Fibroblast of skin of abdomen (primary cell): Measurements from ENCODE around the gene TMEM150B.

Source experiments
- DNase-seq: peaks from one replicate; pipeline ENCODE4 v3.0.0-alpha.2; 2013

TMEM150B gene

DNA sequence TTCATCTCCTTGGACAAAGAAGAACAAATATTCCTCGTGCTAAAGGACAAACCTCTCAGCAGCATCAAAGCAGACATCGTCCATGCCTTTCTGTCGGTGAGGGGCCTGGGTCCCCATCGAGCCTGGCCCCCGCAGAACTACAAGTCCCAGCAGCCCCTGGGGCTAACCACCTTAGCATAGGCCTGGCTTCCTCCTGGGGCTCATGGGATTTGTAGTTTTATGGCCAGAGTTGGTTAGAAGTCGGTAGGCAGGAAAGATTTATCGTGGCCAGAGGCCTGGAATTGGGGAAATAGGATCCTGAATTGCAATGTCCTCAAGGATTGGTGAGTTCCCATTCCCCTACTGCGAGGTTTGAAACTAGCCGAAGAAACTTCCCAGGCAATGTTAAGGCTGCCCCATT lies 19.6 kb downstream of the TMEM150B start:
- DNase-seq: no peak

- no peak for DNase-seq
Measured at GRCh38 chr19:55304980-55305379, 20.2 kb downstream of the TMEM150B start.

- DNase-seq: peak; percentile 30
Measured at GRCh38 chr19:55304279-55304978, 20.7 kb downstream of the TMEM150B start.

DNA sequence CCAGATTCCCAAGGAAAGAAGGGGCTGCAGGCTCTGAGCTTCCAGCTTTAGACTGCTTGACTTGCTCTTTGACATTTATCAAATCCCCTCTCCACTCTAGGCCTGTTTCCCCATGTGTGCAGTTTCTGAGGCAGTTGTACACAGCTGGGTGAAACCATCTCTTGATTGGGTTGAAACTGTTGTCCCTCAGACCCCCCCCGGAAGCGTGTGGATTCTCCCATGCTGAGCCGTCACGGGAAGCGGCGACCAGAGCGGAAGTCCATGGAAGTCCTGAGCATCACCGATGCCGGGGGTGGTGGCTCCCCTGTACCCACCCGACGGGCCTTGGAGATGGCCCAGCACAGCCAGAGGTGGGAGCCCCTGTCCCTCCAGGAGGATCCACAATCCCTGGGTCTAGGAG lies 21.7 kb downstream of the TMEM150B start:
- no peak for DNase-seq

GRCh38 chr19:55302318-55302703 lies 22.8 kb downstream of the TMEM150B start:
- DNase-seq: no peak

DNA sequence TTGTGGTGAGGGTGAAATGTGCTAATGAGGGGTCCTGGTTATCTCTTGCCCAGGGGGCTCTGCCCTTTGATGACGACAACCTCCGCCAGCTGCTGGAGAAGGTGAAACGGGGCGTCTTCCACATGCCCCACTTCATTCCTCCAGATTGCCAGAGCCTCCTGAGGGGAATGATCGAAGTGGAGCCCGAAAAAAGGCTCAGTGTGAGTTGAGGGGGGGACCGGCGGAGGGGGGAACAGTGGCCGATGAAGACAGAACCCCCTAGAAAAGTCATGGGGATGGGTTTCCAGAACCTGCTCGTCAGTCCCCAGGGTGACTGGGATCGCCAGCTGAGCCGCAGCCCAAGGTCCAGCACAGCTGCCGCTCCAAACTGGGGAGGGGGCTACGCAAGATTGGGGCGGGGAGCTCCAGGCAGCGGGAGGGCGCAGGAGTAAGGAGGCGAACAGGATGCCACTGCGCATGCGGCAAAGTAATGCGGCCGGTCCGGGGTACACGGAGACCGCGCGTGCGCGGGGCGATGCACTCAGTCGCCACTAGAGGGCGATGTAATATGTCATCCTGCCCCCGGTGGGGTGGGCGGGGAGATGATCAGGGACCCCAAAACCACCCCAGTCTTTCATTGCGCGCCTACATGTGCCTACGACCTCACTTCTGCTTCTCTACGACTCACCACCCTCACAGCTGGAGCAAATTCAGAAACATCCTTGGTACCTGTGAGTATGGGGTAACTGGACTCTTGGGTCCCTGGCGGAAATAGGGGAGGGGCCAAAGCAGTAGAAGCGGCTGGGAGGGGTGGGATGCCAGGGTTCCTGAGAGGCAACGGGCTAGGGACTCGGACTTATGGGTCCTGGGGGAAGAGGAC lies 23.5 kb downstream of the TMEM150B start:
- peak; percentile 71 for DNase-seq

DNA sequence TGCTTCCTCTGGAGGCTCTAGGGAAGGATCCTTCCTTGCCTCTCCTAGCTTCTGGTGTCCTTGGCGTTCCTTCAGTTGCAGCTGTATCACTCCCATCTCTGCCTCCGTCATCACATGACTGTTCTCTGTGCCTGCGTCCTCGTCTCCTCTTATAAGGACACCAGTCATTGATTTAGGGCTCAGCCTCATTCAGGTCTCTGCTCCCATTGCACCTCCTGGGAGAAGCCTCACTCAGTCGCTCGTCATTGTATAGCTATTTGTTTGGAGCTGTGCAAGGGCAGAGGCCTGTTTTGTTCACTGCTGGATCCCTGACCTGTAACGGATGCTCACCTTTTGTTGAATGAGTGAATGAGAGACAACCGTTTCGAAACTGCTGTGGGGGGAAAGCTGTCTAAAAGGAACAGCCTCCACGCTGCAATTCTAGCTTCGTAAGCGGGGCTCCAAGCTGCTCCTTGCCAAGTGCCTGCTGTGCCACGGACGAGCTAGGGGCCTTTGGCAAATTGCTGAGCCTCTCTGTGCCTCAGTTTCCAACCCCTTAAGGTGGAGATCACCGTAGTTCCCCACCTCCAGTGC lies 24.2 kb downstream of the TMEM150B start:
- no peak for DNase-seq

GRCh38 chr19:55299991-55300390 lies 25.1 kb downstream of the TMEM150B start:
- DNase-seq: no peak

- no peak for DNase-seq
Measured at GRCh38 chr19:55297267-55297666, 27.9 kb downstream of the TMEM150B start.

- DNase-seq: no peak
Measured at GRCh38 chr19:55289117-55289796, 35.9 kb downstream of the TMEM150B start.

GRCh38 chr19:55287361-55288079 lies 37.6 kb downstream of the TMEM150B start:
- DNase-seq: no peak

DNA sequence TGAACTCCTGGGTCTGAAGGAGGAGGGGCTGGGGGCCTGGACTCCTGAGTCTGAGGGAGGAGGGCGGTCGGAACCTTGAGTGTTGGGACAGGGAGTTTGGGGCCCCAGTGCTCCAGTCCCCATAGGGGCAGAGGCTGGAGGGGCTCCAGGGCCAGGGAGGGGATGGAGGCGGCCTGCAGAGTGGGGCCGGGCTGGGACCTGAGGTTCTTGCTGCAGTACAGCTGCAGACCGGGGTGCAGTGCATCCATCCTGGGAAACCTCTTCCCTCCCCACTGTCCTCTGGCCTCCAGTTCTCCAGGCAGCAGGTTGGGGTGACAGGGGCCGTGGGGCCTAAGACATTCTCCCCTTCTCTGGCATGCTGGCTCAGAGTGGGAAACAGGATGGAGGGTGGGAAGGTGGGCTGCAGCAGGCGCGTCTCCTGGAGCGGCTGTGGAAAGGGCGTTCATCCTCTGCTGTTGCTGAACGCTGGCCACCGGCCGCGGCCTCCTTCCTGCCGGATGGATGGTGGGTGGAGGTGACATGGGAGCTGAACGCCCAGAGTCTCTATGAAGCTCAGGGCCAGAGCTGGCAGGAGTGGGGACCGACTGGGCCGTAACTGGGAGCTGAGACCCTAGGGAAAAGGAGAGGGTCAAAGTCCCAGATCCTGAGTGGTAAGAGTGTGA lies 39.8 kb downstream of the TMEM150B start:
- no peak for DNase-seq

DNA sequence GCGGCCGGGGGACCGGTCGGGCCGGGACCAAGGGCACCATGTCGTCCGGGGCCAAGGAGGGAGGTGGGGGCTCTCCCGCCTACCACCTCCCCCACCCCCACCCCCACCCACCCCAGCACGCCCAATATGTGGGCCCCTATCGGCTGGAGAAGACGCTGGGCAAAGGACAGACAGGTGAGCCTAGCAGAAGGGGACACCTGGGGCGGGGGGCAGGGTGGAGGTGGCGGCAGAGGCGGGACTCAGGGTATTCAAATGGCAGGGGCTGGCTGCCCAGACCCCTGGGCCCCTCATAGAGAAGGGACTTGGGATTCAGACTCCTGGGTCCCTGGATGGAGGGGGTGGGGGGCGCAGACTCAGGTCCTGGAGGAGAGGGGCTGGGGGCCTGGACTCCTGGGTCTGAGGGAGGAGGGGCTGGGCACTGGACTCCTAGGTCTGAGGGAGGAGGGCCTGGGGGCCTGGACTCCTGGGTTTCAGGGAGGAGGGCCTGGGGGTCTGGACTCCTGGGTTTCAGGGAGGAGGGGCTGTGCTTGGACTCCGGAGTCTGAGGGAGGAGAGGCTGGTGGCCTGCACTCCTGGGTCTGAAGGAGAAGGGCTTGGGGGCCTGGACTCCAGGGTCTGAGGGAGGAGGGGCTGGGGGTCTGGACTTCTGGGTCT lies 40.6 kb downstream of the TMEM150B start:
- no peak for DNase-seq

DNA sequence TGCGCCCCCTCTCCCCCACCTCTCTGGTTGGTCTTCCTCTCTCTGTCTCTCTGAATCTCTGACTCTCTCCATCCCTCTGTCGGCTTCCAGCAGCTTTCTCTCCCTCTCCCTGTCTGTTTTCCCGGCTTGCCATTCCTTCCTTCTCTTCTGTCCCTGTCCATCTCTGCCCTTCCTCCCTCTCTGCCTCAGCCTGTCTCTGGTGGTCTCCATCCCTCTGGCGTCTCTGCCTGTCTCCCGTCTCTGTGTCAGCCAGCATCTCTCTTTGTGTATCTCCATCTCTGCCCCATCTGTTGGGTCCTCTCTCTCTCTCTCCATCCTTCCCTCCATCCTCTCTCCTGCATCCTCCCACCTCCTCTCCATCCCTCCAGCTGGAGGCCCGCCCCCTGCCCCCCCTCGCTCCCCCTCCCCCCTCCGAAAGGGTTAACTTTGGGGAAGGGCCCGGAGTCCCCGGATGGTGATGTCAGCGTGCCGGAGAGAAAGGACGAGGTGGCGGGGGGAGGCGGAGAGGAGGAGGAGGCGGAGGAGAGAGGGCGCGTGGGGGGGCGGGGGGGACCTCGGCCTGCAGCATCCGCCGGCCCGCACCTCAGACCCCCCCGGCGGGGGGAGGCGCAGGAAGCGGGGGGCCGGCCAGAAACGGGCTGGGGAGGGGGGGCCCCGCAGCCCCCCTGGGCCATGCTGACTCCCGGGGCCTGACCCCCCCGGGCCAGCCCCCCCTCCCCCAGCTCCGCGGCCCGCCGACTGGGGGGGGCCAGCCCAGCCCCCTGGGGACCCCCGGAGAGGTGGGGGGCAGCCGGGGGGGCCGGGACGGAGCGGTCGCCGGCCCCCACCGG lies 41.4 kb downstream of the TMEM150B start, which contains the start of gene BRSK1:
Gene BRSK1 (plus strand): TSS at position 450 of the 830 bp plus-strand sequence. CDS start 446 bp downstream, outside the sequence.
- DNase-seq: peak; percentile 87

- peak; percentile 96 for DNase-seq
Measured at GRCh38 chr19:55279770-55280643, 45.1 kb downstream of the TMEM150B start, which contains the start of gene HSPBP1. HSPBP1 (minus strand) TSS chr19:55280110; CDS start chr19:55279608, 502 bp downstream.

- no peak for DNase-seq
Measured at GRCh38 chr19:55279340-55279739, 45.8 kb downstream of the TMEM150B start.

- DNase-seq: no peak
Measured at GRCh38 chr19:55278391-55279135, 46.6 kb downstream of the TMEM150B start.

DNA sequence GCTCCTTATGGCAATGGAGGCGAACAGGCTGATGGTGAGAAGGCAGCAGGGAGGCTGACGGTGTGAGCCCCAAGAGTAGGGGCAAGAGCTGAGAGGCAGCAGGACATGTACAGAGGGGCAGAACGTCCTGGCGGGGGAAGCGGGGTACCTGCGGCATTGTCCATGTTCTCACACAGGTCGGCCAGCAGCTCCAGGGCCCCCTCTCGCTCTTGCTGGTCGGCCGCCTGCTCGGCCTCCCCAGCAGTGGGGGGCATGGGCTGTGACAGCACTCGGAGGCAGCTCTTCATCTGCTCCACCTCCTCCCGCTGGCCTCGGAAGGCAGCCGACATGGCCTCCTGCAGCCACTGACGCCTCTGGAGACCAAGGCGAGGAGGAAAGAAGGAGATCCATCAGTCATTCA lies 47.6 kb downstream of the TMEM150B start:
- no peak for DNase-seq
